NCI-H146 treated with DMSO at 0.1 percent for 48 hours (cell line): ENCODE data around the gene DHRS4.
"Not testable (repeated sequence)": the region's sequence is repeated elsewhere in the genome, so short reads cannot be mapped to it uniquely, and the experiment has no call there.

ENCODE experiments used
- DNase-seq: peaks from one replicate; lab custom pipeline; 2025; ENCODE audit not compliant: unreplicated experiment; lab: John Stamatoyannopoulos, UW

DHRS4 gene

DNA sequence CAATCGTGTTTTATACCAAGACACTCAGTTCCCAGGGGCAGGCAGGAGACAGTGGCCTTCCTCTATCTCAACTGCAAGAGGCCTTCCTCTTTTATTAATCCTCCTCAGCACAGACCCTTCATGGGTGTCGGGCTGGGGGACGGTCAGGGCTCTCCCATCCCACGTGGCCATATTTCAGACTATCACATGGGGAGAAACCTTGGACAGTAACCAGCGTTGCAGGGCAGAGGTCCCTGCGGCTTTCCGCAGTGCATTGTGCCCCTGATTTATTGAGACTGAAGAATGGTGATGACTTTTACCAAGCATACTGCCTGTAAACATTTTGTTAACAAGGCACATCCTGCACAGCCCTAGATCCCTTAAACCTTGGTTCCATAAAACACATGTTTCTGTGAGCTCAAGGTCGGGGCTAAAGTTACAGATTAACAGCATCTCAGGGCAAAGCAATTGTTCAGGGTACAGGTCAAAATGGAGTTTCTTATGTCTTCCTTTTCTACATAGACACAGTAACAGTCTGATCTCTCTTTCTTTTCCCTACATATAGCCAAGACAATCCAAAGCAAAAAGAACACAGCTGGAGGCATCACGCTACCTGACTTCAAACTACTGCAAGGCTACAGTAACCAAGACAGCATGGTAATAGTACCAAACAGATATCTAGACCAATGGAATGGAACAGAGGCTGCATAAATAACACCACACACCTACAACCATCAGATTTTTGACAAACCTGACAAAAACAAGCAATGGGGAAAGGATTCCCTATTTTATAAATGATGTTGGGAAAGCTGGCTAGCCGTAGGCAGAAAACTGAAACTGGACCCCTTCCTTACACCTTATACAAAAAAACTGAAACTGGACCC lies 28.6 kb downstream of the DHRS4 start:
- DNase-seq: not testable (repeated sequence)

DNA sequence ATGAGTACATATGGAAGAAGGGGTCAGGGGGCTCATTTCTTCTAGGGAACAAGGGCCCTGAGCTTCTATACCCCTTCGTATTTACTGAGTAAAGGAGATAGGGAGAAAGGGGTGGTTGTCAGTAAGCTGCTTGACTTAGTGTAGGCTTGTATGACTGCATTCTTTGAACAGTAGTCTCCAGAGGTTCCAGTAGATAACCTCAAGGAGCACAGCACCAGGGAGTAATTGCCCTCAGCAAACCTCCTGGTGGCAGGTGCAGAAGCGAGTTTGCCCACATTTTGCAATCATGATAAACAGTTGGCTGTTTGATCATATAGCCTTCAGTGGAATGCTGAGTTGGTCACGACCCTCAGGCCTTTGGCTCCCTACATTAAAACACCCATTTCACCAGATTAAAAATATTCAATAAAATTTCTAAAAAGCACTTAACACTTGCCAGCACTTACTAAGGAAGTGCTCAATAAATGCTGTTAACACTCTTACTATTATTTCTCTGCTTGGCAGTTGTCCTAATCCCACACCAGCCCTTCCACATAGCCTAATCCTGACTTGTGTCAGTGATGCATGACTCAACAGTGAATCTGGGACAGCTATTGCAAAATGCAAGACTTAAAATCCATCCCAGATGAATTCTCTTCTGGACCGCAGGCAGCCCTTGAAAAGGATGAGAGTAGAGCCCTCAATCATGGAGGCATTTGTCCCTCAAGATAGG lies 31.5 kb downstream of the DHRS4 start:
- no peak for DNase-seq

DNA sequence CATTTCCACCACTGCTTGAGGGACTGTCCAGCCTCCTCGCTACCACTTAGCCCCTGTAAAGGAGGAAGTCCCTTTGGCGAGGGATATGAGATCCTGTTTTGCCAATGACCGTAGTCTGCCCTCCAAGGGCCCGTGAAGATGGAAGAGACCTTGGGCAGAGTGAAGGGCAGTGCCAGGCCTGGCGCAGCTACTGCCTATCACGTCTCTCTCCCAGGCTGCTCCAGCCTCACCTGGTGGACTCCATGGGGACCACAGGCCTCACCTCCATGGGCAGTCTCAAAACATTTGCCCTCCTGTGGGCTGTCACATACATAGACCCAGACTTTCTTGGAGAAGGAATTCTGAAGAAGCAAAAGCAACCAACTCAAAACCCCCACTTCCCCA lies 34.6 kb downstream of the DHRS4 start:
- not testable (repeated sequence) for DNase-seq

DNA sequence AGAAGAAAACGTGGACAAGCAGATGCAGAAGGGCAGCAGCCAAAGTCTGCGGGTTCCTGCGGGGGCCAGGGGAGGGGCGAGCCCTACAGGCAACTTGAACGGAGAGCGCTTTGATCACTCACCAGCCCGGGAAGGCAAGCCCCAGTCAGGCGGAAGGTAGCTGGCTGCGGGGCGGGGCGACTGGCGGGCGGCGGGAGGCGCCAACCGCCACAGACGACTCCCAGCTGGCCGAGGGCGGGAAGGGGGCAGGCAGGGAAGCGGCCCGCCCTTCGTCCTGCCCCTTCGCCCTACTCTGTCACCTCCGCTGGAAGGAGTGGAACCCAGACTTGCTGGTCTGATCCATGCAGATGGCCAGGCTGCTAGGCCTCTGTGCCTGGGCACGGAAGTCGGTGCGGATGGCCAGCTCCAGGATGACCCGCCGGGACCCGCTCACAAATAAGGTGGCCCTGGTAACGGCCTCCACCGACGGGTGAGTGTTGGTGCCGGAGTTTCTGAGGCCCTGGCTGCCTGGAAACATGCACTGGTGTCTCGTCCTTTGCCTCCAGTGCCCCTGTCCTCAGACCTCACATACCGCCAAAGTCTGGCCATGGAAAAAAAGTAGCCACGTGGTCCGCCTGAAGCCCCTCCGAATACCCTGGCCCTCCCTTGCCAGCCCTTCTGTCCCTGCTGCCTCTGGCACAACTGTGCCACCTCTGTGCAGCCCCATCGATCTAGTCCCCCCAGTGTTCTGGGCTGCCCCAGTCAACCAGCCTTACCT lies 35.2 kb downstream of the DHRS4 start, which contains the start of gene DHRS4L2:
DHRS4L2 (plus strand) TSS at position 323 of the 757 bp plus-strand sequence; CDS start at position 342, 19 bp downstream.
- not testable (repeated sequence) for DNase-seq

DNA sequence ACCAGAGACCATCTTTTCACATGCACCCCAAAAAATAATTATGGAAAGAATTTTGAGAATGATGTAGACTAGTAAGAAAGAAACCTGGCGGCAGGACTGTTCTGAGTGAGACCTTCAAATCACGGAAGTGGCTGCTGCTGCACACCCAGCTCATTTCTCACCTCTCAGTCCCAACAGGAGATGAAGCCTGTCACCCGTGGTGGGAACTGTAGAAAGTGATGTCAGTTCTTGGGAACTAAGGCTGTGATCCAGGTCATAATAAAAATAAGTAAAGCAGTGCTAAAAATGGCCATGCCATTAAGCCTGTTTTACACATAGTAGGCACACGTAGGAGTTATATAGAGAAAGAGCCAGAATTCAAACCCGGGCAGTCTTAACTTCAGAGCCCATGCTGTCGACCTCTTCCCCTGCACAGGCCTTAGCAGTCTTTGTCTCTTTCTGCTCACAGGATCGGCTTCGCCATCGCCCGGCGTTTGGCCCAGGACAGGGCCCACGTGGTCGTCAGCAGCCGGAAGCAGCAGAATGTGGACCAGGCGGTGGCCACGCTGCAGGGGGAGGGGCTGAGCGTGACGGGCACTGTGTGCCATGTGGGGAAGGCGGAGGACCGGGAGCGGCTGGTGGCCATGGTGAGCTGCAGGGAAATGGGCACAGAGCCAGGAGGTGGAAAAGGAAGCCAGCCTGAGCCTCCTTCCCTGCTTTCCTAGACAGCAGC lies 36.3 kb downstream of the DHRS4 start:
- not testable (repeated sequence) for DNase-seq

DNA sequence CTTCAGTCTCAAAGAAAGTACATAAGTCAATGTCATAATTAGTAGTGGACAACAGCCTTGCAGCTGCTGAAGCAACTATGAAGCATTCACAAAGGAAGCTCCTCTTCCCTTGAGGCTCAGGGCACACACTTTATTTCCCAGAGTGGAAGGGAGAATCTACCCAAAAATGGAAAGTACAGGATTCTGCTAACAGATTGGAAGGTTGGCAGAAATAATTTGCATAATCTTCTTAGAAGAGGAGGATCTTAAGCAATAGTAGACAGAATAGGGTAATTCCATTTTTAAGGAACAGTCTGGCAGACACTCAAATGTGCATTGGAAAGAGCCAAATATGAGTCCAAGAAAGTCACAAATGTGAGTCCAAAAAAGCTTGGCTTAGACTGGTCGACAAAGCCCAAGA lies 37.4 kb downstream of the DHRS4 start:
- DNase-seq: not testable (repeated sequence)

DNA sequence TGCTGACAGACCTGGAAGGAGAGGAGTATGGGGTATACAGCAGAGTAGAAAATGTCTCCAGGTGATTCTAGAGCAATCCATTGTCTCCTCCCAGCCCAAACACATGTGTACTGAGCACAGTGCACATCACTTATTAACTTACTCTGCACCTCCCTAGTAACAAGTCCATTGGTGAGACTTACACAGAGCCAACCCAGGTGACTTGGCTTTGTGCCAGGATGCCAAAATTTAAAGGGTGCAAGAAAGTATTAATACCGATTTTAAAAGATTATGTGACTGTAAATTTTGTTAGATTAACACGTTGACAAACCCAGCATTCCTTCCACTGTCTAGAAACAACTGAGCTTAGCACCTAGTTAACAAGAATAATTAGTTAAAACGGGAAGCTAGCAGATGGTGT lies 39.5 kb downstream of the DHRS4 start:
- DNase-seq: not testable (repeated sequence)

DNA sequence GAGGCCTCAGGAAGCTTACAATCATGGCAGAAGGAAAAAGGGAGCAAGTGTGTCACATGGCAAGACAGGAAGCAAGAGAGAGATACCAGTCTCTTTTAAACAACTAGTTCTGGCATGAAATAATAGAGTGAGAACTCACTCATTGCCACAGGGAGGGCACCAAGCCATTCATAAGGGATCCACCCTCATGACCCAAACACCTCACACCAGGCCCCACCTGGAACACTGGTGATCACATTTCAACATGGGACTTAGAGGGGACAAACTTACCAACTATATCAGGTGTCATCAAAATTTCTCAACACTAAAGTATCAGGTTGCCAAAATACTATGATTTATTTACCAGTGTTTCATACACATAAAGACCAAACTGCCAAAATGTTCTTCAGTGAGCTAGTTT lies 42.4 kb downstream of the DHRS4 start:
- DNase-seq: not testable (repeated sequence)

DNA sequence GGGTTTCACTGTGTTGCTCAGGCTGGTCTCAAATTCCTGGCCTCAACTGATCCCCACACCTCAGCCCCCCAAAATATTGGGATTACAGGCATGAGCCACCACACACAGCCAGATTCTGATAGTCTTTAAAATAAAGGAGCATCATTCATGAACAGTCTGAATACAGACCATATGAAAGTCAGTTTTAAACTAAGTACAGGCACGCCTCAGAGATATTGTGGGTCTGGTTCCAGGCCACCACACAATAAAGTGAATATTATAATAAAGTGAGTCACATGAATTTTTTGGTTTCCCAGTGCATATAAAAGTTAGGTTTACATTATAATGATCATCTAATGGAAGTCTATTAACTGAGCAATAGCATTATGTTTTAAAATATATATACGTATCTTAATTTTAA lies 43.3 kb downstream of the DHRS4 start:
- DNase-seq: not testable (repeated sequence)

DNA sequence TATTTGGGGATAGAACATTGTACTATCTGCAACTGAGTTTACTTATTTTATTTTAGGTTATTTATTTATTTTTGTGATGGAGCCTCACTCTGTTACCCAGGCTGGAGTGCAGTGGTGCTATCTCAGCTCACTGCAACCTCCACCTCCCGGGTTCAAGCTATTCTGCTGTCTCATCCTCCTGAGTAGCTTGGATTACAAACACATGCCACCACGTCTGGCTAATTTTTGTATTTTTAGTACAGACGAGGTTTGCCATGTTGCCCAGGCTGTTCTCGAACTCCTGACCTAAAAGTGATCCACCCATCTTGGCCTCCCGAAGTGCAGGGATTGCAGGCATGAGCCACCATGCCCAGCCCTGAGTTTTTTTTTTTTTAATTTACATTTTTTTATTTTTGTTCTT lies 46.1 kb downstream of the DHRS4 start:
- not testable (repeated sequence) for DNase-seq

DNA sequence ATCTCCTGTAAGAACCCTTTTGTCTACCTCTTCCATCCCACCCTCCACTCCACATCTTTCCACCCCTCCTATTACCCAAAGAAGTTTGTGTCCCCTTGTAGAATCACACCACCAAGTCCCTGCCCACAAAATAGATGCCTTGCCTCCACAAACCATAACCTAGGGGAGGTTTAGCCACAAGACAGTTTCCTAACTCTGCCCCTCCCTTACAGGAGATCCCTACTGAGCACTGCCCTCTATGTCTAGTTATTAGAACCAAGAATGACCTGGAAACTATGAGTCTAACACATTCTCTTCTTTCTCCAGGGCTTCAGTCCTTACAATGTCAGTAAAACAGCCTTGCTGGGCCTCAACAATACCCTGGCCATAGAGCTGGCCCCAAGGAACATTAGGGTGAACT lies 47.5 kb downstream of the DHRS4 start:
- not testable (repeated sequence) for DNase-seq

DNA sequence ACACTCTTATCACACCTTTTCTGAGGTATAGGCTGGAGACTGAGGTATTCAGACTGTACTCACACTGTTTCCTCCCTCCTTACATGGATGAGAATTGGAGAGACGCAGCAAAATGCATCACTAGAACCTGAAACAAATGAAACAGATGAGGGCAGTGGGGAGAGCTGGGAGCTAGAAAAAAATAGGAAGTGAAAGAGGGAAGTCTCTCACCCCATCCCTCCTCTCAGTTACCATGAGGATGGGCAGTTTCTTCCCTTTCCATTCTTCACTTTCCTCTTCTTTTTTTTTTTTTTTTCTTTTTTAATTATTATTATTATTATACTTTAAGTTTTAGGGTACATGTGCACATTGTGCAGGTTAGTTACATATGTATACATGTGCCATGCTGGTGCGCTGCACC lies 48.1 kb downstream of the DHRS4 start:
- not testable (repeated sequence) for DNase-seq

DNA sequence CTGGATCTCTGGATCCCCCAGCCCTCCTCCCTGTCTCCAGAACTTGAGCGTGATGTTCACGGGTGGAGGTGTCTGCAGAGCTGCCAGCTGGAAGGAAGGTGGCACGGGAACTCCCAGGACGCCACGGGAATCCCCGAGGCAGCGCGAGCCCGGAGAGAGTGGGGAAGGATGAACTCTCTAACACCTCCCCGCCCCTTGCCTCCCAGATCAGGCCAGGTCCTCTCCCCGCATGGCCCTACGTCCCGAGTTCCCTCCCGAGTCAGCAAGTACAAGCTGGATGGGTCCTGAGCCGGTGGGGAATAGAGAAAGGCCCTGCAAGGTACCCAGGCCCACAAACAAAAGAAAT lies 52.9 kb downstream of the DHRS4 start:
- DNase-seq: not testable (repeated sequence)

DNA sequence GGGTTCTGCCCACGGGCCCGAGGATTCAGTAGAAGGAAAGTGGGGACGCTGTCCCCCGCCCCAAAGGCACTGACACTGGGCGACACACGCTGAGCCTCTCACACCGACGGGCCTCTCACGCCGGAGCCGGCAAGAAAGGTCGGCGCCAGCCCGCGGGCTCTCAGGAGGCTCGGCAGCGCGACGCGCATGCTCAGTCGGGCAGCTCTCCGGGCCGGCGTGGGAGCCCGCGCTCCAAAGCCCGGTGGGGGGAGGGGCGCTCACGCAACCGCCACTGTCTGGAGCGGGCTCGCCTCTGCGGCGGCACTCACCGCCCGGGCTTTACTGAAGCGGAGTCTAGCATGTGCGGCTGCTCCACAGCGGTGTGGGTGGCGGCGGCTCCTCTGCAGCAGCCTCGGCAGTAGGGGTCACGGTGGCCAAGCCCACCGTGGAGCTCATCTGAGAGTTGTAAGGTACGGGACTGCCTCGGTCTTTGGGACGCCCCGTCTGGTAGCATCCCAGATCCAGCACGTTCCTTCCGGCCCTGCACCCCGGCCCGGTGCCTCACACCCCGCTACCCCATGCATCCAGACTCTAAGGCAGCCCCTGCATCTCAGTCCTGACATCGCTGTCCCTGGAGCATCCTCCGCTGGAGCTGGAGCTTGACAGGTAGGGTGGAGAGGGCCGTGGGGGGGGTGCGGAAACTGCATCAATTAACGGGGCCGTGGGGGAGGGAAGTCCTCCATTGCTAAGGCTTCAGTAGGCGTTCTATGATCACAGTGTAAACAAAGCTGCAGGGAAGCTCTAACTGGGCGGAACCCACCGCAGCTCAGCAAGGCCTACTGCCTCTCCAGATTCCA lies 53.5 kb downstream of the DHRS4 start:
- peak; percentile 0 for DNase-seq

DNA sequence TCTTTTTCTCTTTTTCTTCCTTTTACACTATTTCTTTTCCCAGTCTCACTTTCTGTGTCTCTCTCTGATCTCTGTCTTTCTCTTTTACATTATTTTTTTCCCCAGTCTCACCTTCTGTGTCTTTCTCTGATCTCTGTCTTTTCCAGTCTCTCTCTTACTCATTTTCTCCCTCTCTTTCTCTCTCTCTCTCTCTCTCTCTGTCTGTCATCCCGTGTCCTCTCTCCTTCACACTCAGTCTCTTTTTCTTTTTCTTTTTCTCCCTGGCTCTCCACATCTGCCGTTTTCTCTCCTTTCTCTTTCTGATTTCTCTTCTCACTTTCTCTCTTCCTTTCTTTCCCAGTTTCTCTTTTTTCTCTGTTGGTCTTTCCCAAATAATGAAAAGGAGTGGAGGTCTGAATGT lies 57.5 kb downstream of the DHRS4 start:
- no peak for DNase-seq

DNA sequence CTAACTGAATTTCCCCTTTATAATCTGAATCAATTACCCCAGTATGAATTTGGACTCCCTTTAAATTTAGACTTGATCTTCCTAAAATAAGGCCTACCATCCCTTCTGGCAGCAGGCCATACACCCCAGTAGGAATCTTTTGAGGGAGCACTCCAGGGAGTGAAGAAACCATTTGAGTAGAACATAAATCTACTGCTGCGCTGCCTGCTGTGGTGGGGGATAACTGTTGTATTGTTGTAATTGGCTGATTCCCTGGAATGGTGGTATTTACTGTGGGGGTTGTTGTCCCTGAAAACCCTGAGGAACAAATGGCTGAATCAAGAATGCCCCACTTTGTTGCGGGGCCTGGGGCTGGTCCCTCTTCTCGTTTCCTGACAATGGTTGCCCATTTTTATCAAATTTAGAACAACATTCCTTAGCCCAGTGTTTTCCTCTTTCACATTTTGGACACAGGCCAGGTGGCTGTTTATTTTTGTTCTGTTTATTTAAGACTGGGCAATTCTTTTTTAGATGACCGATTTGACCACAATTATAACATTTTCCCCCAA lies 59.2 kb downstream of the DHRS4 start:
- peak; percentile 3 for DNase-seq

DNA sequence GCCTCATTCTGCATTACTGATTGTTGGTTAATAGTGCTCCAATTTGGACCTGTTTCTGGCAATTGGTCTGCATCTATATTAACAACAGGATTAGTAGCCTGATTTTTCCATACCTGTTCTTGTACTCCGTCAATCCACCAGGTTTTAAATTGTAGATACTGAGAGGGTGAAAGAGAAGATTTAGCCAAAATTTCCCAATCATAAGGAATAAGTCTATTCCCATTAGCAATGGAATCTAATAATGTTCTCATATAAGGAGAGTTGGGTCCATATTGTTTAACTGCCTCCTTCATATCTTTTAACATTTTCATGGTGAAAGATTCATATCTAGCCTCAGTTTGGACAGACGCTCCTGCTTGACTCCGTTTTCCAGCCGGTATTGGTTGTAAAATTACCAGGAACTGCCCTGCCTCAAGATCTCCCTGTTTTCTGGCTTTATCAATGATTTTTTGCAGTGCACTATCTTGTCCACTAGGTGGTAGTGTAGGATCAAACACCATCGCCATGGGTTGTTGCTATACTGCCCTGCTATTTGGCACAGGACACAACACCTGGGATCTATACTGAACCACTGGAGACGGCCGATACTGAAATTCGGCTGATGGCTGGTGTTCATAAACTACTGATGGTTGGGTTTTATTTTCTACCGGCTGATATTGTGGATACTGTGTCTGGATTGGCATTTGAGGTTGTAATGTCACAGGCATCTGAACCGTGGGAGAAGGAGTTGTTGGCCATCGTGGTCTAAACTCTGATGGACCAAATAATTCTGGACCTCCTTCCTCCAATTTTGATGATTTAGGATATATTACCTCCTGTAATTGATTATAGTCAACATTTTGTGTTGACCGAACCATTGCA lies 60.3 kb downstream of the DHRS4 start:
- DNase-seq: peak; percentile 49

DNA sequence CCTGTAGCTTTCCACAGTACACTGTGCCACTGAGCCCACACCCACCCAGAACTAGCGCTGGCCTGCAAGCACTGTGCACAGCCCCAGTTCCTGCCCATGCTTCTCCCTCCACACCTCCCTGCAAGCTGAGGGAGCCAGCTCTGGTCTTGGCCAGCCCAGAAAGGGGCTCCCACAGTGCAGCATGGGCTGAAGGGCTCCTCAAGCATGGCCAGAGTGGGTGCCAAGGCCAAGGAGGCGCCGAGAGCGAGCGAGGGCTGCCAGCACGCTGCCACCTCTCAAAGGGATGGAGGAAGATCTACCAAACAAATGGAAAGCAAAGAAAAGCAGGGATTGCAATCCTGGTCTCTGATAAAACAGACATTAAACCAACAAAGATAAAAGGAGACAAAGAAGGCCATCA lies 62.2 kb downstream of the DHRS4 start:
- not testable (repeated sequence) for DNase-seq
